Neural cell (in vitro differentiated cells): Measurements from ENCODE around the gene OR2A42. TPM values are rescaled to one million over a fixed set of nuclear protein-coding genes. Genes with fewer than 3 reads are reported as not detected.
"Not testable (repeated sequence)": the region's sequence is repeated elsewhere in the genome, so short reads cannot be mapped to it uniquely, and the experiment has no call there.

Source experiments
- H2AFZ ChIP-seq: fragments of 200-600, 300-800 bp; sonication (generic), shearing (Covaris generic); 2 replicates; pipeline ENCODE4 v1.6.0; 2014; ENCODE audit warnings: low read depth, mild to moderate bottlenecking, antibody characterized with exemption, low read length, moderate library complexity
- H3F3A ChIP-seq: fragments of 200-600 bp; shearing (Covaris generic); 2 replicates; pipeline ENCODE4 v1.6.1; 2016; ENCODE audit warnings: mild to moderate bottlenecking, moderate library complexity, mixed read lengths, antibody characterized with exemption, low read length; ENCODE audit not compliant: insufficient read depth, poor library complexity, severe bottlenecking
- H3K27ac ChIP-seq: fragments of 200-600, 300-800 bp; sonication (generic), shearing (Covaris generic); 2 replicates; pipeline ENCODE4 v1.5.1; 2014; ENCODE audit warnings: mild to moderate bottlenecking, low read length, moderate library complexity
- H3K27me3 ChIP-seq: fragments of 300-800, 200-600 bp; sonication (generic), shearing (Covaris generic); 2 replicates; pipeline ENCODE4 v1.6.0; 2014; ENCODE audit warnings: mild to moderate bottlenecking, low read depth, low read length, moderate library complexity; ENCODE audit not compliant: insufficient read depth
- H3K36me3 ChIP-seq: fragments of 300-800, 200-600 bp; sonication (generic), shearing (Covaris generic); 2 replicates; pipeline ENCODE4 v1.5.1; 2014; ENCODE audit warnings: mild to moderate bottlenecking, antibody characterized with exemption, low read length, moderate library complexity; ENCODE audit not compliant: insufficient read depth
- H3K4me2 ChIP-seq: fragments of 300-800, 200-600 bp; sonication (generic), shearing (Covaris generic); 2 replicates; pipeline ENCODE4 v1.6.0; 2014; ENCODE audit warnings: mild to moderate bottlenecking, low read length
- H3K4me3 ChIP-seq: fragments of 300-800, 200-600 bp; sonication (generic), shearing (Covaris generic); 2 replicates; pipeline ENCODE4 v1.5.1; 2014; ENCODE audit warnings: mild to moderate bottlenecking, low read length, moderate library complexity
- H3K79me2 ChIP-seq: fragments of 200-600 bp; shearing (Covaris generic); replicated peaks from 2 replicates; pipeline ENCODE4 v1.6.0; 2014; ENCODE audit warnings: mild to moderate bottlenecking, low read length, moderate library complexity; ENCODE audit not compliant: insufficient read depth
- H3K9ac ChIP-seq: fragments of 300-800, 200-600 bp; sonication (generic), shearing (Covaris generic); 2 replicates; pipeline ENCODE4 v1.6.1; 2016; ENCODE audit warnings: mild to moderate bottlenecking, low read length, mixed read lengths
- H3K9me2 ChIP-seq: fragments of 200-600 bp; shearing (Covaris generic); 2 replicates; pipeline ENCODE4 v1.6.1; 2016; ENCODE audit warnings: mild to moderate bottlenecking, low read length, mixed read lengths; ENCODE audit not compliant: insufficient read depth
- H3K9me3 ChIP-seq: fragments of 200-600, 300-800 bp; sonication (generic), shearing (Covaris generic); 2 replicates; pipeline ENCODE4 v1.6.1; 2016; ENCODE audit warnings: mild to moderate bottlenecking, mixed run types, low read length, moderate library complexity, mixed read lengths
- H4K20me1 ChIP-seq: fragments of 200-600 bp; shearing (Covaris generic); 2 replicates; pipeline ENCODE4 v1.6.1; 2016; ENCODE audit warnings: mild to moderate bottlenecking, mixed run types; ENCODE audit not compliant: insufficient read depth
- polyA plus RNA-seq: library from polyadenylated mRNA; depleted of rRNA; stranded (reverse); fragments of >200 nt; gene quantifications from 2 replicates; pipeline ENCODE4 v1.2.3, GENCODE V29; 2014

The OR2A42 gene
- polyA plus RNA-seq, 1 donor from 2014 or later = not detected

GRCh38 chr7:144252307-144252706 is 12.9 kb upstream of the OR2A42 start:
- not testable (repeated sequence) for H3K36me3 ChIP-seq, H4K20me1 ChIP-seq, H2AFZ ChIP-seq, H3F3A ChIP-seq, H3K9me3 ChIP-seq, H3K79me2 ChIP-seq, H3K4me3 ChIP-seq, H3K9ac ChIP-seq, H3K9me2 ChIP-seq, H3K27me3 ChIP-seq, H3K4me2 ChIP-seq, H3K27ac ChIP-seq

DNA sequence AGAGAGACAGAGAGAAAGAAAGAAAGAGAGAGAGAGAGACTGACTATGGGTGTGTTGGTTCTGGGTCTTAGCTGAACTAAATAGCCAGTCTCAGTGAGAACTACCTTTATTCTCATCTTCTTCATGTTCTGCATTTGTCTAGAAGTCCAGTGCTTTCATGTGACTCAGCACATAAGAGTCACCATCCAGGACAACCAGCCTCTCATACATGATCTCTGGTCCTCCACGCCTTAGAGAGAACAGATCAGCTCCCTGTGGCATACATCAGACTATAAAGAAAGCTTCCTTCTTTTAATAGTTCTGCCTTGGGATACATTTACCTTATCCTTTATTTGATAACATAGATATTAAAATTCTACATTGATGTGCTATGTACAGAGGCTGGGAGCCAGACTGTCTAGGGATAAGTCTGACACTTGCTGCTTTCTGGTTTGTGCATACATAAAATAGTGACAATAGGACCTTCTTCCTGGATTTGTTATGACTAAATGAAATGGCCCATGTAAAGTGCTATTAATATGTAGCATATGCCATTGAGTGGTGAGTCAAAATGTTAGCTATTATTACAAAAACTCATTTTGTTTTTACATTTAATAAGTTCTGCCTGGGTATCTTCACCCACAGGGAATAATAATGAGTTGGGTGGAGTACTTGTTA is 8.4 kb upstream of the OR2A42 start:
- not testable (repeated sequence) for H3K36me3 ChIP-seq, H3K27me3 ChIP-seq, H3F3A ChIP-seq, H4K20me1 ChIP-seq, H3K4me3 ChIP-seq, H2AFZ ChIP-seq, H3K27ac ChIP-seq, H3K9me2 ChIP-seq, H3K79me2 ChIP-seq, H3K9ac ChIP-seq, H3K4me2 ChIP-seq, H3K9me3 ChIP-seq

DNA sequence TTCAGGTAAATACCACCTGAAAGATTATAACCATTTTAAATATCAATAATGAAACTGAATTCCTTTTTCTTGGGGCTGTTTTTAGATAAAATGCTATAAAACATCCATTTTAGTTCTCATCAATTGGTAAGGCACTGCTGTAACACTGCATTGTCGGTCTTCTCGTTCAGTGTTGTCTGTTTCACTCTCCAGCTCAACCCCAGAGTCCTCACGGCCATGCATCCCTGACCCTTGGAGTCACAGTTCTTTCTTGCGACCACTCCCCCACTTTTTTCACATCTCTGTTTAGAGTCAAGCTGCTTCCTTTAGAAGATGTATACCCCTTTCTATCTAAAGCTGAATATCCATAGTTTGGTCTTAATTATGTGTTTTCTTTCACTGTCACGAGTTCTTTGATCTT is 7.6 kb upstream of the OR2A42 start:
- H3K36me3 ChIP-seq, H3K9me3 ChIP-seq, H3K79me2 ChIP-seq, H3K27me3 ChIP-seq, H3K9ac ChIP-seq, H4K20me1 ChIP-seq, H3K4me3 ChIP-seq, H2AFZ ChIP-seq, H3F3A ChIP-seq, H3K4me2 ChIP-seq, H3K9me2 ChIP-seq, H3K27ac ChIP-seq: not testable (repeated sequence)

DNA sequence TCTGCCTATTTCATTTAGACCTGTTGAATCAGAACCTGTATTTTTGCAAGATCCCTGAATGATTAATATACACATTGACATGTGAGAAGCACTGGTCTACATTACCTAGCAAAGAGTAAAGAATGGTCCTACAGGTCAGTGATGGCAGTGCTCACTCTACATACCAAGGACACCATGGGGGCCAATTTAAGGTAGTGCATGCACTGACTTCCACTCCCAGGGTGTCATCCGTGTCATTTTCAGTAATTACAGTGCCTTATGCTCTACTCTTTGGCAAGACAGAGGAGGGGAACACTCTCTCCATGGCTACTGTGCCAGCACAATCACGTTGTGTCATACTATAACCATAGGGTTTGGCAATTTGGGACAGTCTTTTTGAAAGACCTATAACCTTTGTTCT is 6.0 kb upstream of the OR2A42 start:
- H2AFZ ChIP-seq, H3K9me2 ChIP-seq, H3K4me3 ChIP-seq, H3K79me2 ChIP-seq, H3K9me3 ChIP-seq, H3K27ac ChIP-seq, H3F3A ChIP-seq, H3K27me3 ChIP-seq, H3K9ac ChIP-seq, H3K4me2 ChIP-seq, H3K36me3 ChIP-seq, H4K20me1 ChIP-seq: not testable (repeated sequence)

GRCh38 chr7:144238530-144239082 is 799 bp downstream of the OR2A42 start:
- H3K27me3 ChIP-seq, H3K9me3 ChIP-seq, H3K9me2 ChIP-seq, H3K4me2 ChIP-seq, H3K4me3 ChIP-seq, H3K36me3 ChIP-seq, H4K20me1 ChIP-seq, H3K27ac ChIP-seq, H2AFZ ChIP-seq, H3K79me2 ChIP-seq, H3F3A ChIP-seq, H3K9ac ChIP-seq: not testable (repeated sequence)

DNA sequence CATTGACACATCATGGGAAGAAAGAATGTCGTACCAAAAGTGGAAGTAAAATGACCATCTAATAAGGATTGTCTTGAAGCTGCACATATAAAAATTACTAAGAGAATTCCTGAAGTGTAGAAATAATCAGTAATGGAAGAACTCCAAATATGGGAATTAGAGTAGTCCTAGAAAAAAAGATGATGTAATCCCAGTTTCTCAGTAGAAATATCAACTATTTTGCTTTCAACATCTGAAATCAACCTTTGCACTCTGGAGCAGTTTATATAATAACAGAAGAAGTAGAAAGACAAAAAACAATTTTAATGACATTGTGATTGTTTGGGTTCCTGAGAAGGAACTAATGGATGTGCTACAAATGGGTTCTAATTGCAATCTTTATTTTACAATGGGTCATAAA is 6.4 kb downstream of the OR2A42 start:
- H3F3A ChIP-seq, H3K79me2 ChIP-seq, H3K9me3 ChIP-seq, H3K4me3 ChIP-seq, H3K4me2 ChIP-seq, H3K36me3 ChIP-seq, H3K27ac ChIP-seq, H2AFZ ChIP-seq, H3K9ac ChIP-seq, H3K9me2 ChIP-seq, H3K27me3 ChIP-seq, H4K20me1 ChIP-seq: not testable (repeated sequence)

GRCh38 chr7:144231027-144231426 is 8.4 kb downstream of the OR2A42 start:
- not testable (repeated sequence) for H4K20me1 ChIP-seq, H3K9ac ChIP-seq, H3K4me3 ChIP-seq, H3K4me2 ChIP-seq, H3K9me2 ChIP-seq, H2AFZ ChIP-seq, H3K79me2 ChIP-seq, H3K27ac ChIP-seq, H3K27me3 ChIP-seq, H3K9me3 ChIP-seq, H3F3A ChIP-seq, H3K36me3 ChIP-seq

DNA sequence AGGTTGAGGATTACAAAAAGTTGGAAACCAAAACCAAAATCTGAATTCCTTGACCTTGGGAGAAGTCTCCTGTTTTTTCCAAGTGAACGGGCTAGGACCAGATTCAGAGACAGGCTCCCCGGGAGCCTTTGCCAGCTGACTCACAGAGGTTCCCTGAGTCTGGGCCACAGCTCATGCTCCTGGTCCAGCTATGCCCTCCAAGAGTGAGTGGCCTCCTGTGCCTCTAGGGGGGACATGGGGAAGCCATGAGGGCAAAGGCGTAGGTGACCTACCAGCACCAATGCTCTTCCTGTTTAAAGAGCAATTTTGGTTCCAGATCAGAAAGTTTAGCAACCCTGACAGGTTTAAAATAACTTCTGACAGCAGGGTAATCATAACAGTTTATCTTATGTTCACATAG is 10.6 kb downstream of the OR2A42 start:
- not testable (repeated sequence) for H3F3A ChIP-seq, H3K27me3 ChIP-seq, H3K36me3 ChIP-seq, H2AFZ ChIP-seq, H3K9me2 ChIP-seq, H3K9me3 ChIP-seq, H3K27ac ChIP-seq, H4K20me1 ChIP-seq, H3K79me2 ChIP-seq, H3K4me2 ChIP-seq, H3K9ac ChIP-seq, H3K4me3 ChIP-seq
